ENCODE measurements around the gene TMEM108.

Gene TMEM108

DNA sequence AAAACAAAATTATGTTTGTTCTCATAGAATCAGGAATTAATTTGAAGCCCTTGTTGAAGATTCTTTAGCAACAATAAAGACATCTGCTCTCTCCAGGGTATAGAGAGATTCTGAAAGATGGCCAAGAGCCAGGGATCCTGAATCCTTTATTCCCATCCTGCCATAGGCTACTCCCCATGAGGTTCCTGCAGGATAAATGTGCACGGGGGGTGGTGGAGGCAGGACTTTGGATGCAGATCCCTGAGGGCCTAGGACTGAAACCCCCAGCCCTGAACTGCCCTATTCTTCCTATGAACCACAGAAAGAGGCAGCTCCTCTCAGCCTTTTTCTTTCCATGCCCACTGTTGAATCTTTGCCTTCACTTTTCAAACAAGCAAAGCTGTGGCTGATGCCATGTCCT, 17.1 kb downstream of the TMEM108 start:
- peak; percentile 18 to 73 for DNase-seq

DNA sequence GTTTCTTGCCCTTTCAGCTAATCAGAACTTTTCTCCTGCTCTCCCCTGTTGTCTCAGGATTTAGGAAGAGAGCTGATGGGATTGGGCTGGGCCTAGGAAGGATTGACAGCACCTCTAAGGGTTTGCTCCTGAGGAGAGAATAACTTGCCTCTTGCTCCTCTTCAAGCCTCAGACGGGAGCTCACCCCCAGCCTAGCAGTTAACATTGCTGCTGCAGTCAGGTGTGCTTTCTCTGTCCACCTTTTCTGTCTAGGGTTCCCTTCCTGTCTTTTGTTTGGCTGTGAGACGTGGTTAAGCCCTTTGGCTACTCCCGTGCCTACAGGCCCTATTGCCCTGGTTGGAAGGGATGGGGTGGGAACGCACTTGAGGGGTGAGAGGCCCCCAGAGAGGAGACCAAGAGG, 20.1 kb downstream of the TMEM108 start:
- no peak for DNase-seq

DNA sequence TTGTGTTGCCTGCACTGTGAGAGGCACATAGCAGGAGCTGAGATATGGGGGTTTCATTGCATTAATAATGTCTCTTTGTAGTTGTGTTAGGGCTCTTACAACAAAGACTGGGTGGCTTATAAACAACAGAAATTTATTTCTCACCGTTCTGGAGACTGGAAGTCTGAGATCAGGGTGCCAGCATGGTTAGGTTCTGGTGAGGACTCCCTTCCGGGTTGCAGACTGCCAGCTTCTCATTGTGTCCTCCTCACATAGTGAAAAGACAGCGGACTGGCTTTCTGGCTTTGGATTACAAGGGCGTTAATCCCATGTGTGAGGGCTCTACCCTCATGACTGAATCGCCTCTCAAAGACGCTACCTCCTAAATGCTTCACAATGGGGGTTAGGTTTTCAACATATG, 20.6 kb downstream of the TMEM108 start:
- no peak for DNase-seq

DNA sequence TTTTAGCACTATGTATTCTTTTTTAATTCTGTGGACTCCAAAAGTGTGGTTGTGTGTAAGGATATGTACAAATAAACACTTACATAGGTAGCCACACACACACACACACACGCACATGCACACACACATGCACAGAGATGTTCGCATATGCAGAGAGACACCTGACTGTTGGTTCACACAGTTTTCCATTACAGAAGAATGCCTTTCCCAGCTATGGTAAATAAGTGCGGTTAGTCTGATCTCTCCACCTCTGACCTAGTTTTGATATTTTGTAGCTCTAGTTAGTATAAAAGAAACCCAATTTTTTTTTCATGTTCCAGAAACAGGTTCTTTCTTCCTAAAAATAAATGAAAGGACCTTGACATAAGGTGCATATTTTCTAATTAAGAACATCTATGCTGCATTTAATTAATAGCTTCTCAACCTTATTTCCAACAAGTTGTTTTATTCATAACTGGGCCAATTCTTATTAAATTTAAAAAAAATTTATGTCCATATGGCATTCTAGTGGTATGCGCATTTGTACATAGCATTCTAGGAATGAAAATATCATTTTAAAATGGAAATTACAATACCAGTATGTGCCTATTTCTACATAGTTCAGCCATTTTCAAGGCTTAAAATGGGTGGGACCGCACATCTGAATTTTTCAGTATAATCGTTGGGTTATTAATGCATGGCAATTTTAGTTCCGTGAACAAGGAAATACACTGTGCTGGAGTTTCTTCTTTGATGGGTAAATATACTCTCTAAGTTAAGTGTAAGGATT, 27.2 kb downstream of the TMEM108 start:
- no peak for DNase-seq

- peak in 1 of 2 experiments; percentile 56 for DNase-seq
These were observed 27.8 kb downstream of the TMEM108 start for GRCh38 chr3:133066026-133066425.

GRCh38 chr3:133069556-133070286, 31.5 kb downstream of the TMEM108 start:
- no peak for DNase-seq

GRCh38 chr3:133074977-133075376, 36.8 kb downstream of the TMEM108 start:
- no peak for DNase-seq

DNA sequence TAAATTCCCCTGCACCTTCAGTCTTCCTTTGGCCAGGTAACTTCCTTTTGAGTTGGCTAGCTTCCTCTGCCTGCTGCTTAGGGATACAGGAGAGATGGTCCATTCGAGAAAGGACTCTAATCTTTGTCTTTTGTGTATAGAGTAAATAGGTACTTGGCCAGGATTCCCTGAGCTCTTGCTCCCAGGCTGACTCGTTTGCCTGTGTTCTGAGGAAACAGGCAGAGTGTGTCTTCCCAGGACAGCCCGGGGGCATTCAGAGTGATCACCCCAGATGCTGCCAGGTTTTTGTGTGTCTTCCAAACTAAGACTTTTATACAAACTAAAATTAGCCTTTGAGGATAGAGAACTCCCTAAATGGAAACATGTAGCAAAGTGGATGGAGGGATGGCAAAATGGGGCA, 39.5 kb downstream of the TMEM108 start:
- DNase-seq = no peak

DNA sequence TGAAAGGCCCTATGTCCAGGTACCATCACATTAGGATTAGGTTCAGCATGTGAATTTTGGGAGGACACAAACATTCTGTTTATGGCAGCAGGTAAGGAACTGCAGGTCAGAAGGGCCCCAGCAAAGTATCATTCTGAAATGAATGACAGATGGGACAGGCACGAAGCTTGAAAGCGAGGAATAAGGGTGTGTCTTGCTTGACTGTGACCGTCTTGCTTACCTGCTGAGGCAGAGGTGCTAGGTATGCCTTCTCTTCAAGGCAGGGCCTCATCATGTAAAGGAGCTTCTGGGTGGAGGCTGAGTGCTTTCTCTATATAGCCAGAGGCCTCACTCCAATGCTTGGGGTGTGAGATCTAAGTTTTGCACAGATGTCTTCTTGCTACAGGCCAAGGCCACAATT, 41.4 kb downstream of the TMEM108 start:
- DNase-seq = no peak

GRCh38 chr3:133081016-133081415, 42.8 kb downstream of the TMEM108 start:
- no peak for DNase-seq

DNA sequence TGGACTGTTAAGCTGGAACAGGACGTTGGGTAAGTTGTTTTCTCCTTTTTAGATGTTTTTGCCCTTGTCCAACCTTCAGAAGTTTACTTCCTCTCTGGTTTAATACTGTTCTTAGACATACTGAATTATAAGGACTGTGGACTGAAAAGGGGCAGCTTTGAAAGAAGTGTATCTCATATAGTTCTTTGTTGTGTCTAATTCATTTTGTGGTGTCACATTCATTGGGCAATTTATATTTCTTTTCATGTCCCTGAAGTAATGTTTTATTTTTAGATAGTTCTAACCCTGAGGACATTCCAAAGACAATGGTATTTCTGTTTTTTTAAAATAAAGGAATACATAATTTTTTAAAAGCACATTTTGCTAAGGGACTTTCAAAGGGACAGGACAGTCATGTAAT, 45.2 kb downstream of the TMEM108 start:
- no peak for DNase-seq

- no peak for DNase-seq
These were observed 51.8 kb downstream of the TMEM108 start for GRCh38 chr3:133089906-133090485.

GRCh38 chr3:133092681-133093080, 54.5 kb downstream of the TMEM108 start:
- no peak for DNase-seq

GRCh38 chr3:133093366-133093765, 55.2 kb downstream of the TMEM108 start:
- no peak for DNase-seq

- peak; percentile 67 to 75 for DNase-seq
These were observed 58.9 kb downstream of the TMEM108 start for GRCh38 chr3:133096900-133097613.

DNA sequence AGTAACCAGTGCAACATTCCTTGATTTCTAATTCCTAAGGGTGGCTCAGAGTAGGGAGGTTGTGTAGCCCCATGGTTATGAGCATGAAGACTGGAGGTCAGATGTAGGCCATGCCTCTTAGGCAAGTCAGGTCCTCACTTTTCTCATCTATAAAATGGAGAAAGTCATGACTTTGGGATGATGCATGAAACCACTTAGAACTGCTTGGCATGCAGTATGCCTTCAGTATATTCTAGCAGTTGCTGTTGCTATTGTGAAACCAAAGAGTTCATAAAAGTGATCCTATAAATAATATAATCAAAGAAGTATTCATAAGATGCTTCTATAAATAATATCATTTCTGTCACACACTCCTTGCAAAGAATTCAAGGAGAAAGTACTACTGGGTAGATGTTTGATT, 65.5 kb downstream of the TMEM108 start:
- DNase-seq = no peak

- DNase-seq = no peak
These were observed 68.0 kb downstream of the TMEM108 start for GRCh38 chr3:133106169-133106568.

DNA sequence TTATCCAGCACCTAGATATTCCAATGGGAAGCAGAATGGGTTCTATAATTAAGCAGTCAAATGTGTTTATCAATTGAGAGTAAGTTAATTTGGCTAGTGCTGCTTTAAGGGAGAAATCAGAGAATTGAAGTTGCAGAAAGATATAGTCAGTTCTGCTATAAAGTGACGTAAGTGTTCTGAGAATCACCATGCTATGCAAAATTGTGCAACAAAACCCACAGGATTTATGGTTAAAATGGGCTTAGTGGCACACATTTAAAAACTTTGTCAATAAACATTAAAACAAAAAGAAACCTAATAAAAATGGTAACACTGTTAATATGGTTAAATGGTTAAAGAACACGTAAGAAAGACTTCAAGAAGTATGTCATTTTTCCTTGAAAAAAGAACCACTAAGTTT, 74.5 kb downstream of the TMEM108 start:
- no peak for DNase-seq

- DNase-seq = peak in 1 of 2 experiments; percentile 35
These were observed 75.3 kb downstream of the TMEM108 start for GRCh38 chr3:133113526-133113925.

GRCh38 chr3:133113927-133114597, 75.9 kb downstream of the TMEM108 start:
- DNase-seq = no peak

DNA sequence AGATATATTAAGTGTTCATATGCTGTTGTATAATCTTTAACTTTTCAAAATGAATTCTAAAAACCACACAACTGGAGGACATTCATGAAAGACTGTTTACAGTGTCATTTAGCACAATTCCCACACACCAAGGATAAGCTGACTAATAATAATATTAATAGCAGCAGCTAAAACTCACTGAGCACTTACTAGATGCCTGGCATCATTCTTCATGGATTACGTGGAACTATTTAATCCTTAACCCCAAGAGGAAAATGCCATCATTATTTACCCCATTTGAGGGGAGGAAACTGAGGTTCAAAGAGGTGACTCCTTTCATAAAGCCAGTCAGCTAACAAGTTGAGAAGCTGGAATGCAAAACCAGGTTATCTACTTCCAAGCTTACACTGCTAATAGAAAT, 77.0 kb downstream of the TMEM108 start:
- DNase-seq = no peak

DNA sequence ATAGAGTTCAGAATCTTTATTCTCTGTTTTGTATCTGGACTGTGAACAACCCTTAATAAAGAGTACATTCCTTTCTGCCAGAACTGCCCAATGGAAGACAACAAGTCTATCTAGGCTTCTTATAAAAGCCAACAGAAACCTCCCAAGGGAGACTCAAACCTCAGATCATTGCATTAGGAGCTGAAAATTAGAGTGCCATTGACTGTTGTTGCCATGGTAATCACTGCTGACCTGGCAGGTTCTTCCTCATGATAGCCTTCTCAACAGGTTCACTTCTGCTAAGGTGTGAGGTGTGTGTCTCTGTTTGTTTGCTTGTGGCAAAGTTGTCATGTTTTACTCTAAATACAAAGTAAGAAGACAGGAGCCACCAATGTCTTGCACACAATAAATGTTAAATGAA, 79.2 kb downstream of the TMEM108 start:
- no peak for DNase-seq

DNA sequence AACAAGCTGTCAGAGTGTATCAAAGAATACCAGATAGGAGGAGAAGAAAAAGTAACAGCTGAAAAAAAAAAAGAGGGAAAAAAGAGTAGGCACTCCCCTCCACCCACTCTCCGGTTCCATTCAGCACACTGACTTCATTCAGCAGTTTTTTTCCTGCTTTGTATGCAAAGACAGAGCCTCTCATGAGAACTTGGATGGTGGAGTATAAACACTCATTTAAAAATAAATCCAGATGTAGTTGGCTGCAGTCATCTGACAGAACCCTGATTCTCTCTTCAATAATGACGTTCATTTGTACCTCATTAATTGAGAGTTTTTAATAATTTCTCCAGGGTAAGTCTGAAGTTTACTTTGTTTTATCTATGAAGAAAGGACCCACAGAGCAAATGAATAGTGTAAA, 81.0 kb downstream of the TMEM108 start:
- no peak for DNase-seq

Measured in NCI-H446 (cell line).